Neural progenitor cell (in vitro differentiated cells): ENCODE results near the gene MRPL51. TPM values are rescaled to one million over a fixed set of nuclear protein-coding genes. Genes with fewer than 3 reads are reported as not detected.

Experiments
- DNase-seq: peaks from one replicate; pipeline ENCODE4 v3.0.0-alpha.2; 2016; ENCODE audit warnings: low spot score
- H2AFZ ChIP-seq: fragments of 200-600 bp; sonication (generic); replicated peaks from 2 replicates; pipeline ENCODE4 v1.6.1; 2016; ENCODE audit warnings: antibody characterized with exemption
- H3F3A ChIP-seq: fragments of 200-600 bp; sonication (generic); 2 replicates; pipeline ENCODE4 v1.6.1; 2016; ENCODE audit warnings: antibody characterized with exemption, low read depth
- H3K27ac ChIP-seq: fragments of 200-600 bp; sonication (generic); 2 replicates; pipeline ENCODE4 v1.5.1; 2016; ENCODE audit warnings: mild to moderate bottlenecking
- H3K27me3 ChIP-seq: fragments of 200-600 bp; sonication (generic); 2 replicates; pipeline ENCODE4 v1.6.1; 2016; ENCODE audit warnings: mild to moderate bottlenecking, moderate library complexity
- H3K36me3 ChIP-seq: fragments of 200-600 bp; sonication (generic); 2 replicates; pipeline ENCODE4 v1.5.1; 2016
- H3K4me1 ChIP-seq: fragments of 200-600 bp; sonication (generic); 2 replicates; pipeline ENCODE4 v1.6.1; 2016; ENCODE audit warnings: mixed run types
- H3K4me2 ChIP-seq: fragments of 200-600 bp; sonication (generic); 2 replicates; pipeline ENCODE4 v1.6.1; 2016
- H3K4me3 ChIP-seq: fragments of 200-600 bp; sonication (generic); 2 replicates; pipeline ENCODE4 v1.5.1; 2016
- H3K79me2 ChIP-seq: fragments of 200-600 bp; sonication (generic); 2 replicates; pipeline ENCODE4 v1.6.1; 2016; ENCODE audit warnings: low read depth
- H3K9ac ChIP-seq: fragments of 200-600 bp; sonication (generic); 2 replicates; pipeline ENCODE4 v1.6.1; 2016
- H3K9me3 ChIP-seq: fragments of 200-600 bp; sonication (generic); 2 replicates; pipeline ENCODE4 v1.5.1; 2016; ENCODE audit warnings: low read depth
- H4K20me1 ChIP-seq: fragments of 200-600 bp; sonication (generic); 2 replicates; pipeline ENCODE4 v1.6.1; 2016; ENCODE audit warnings: low read depth
- H3K27ac Mint-ChIP-seq: 3 replicates; pipeline ENCODE4 v1.8.0; 2021; ENCODE audit warnings: mixed read lengths
- H3K27me3 Mint-ChIP-seq: 2 replicates; pipeline ENCODE4 v1.8.0; 2022; ENCODE audit warnings: low read depth, mild to moderate bottlenecking, inconsistent platforms, moderate library complexity, mixed read lengths; ENCODE audit not compliant: insufficient read depth
- H3K36me3 Mint-ChIP-seq: 3 replicates; pipeline ENCODE4 v1.8.0; 2021; ENCODE audit warnings: mixed read lengths
- H3K4me1 Mint-ChIP-seq: 3 replicates; pipeline ENCODE4 v1.8.0; 2021; ENCODE audit warnings: mixed read lengths
- H3K4me3 Mint-ChIP-seq: 3 replicates; pipeline ENCODE4 v1.8.0; 2021; ENCODE audit warnings: mild to moderate bottlenecking, moderate library complexity, mixed read lengths
- H3K9me3 Mint-ChIP-seq: 3 replicates; pipeline ENCODE4 v1.8.0; 2020; ENCODE audit warnings: mixed read lengths
- CTCF ChIP-seq: fragments of 200-600 bp; sonication (generic); IDR thresholded peaks from 2 replicates; pipeline ENCODE4 v1.5.1; 2017; ENCODE audit warnings: antibody characterized with exemption, mild to moderate bottlenecking
- EZH2 ChIP-seq: fragments of 200-600 bp; sonication (generic); IDR thresholded peaks from 2 replicates; pipeline ENCODE4 v1.6.1; 2017; ENCODE audit warnings: antibody characterized with exemption, mild to moderate bottlenecking, moderate library complexity
- EZH2phosphoT487 ChIP-seq: fragments of 200-600 bp; sonication (generic); IDR thresholded peaks from 2 replicates; pipeline ENCODE4 v1.6.1; 2017; ENCODE audit warnings: antibody characterized with exemption
- total RNA-seq: library from RNA; depleted of rRNA; stranded (reverse); fragments of >200 nt; gene quantifications from 2 replicates; pipeline ENCODE4 v1.2.3, GENCODE V29; 2015; ENCODE audit warnings: low replicate concordance

The MRPL51 gene
- total RNA-seq, 1 donor from 2014 or later, result 143 TPM

- no peak overlapping the region for H3K4me2 ChIP-seq
- Mint-ChIP-seq H3K27ac (no peak overlapping the region), H3K4me3 (no peak overlapping the region), H3K27me3 (no peaks in the 10 kb centered on the region), H3K9me3 (no peaks in the 10 kb centered on the region), H3K4me1 (no peaks in the 10 kb centered on the region), H3K36me3 (peaks cover 51% of the 10 kb centered on the region)
- peaks cover 26% of the 10 kb centered on the region for H3K36me3 ChIP-seq
- H3K9me3 ChIP-seq, result no peaks in the 10 kb centered on the region
- H3K9ac ChIP-seq, result no peak overlapping the region
- no peaks in the 10 kb centered on the region for H4K20me1 ChIP-seq
- no peaks in the 10 kb centered on the region for H3K79me2 ChIP-seq
- no peaks in the 10 kb centered on the region for H3K27me3 ChIP-seq
- no peak overlapping the region for H3K27ac ChIP-seq
- H3F3A ChIP-seq, result no peaks in the 10 kb centered on the region
- H3K4me1 ChIP-seq, result no peaks in the 10 kb centered on the region
- DNase-seq, result no peak
- TF ChIP-seq CTCF, result no peak
- TF ChIP-seq EZH2phosphoT487, result no peak
- TF ChIP-seq EZH2, result no peak
- H2AFZ ChIP-seq, result no peak overlapping the region
- H3K4me3 ChIP-seq, result no peak overlapping the region
Measured at GRCh38 chr12:6523708-6524107, 30.6 kb upstream of the MRPL51 start.

GRCh38 chr12:6522193-6522592 is 29.1 kb upstream of the MRPL51 start:
- H3K36me3 Mint-ChIP-seq, result peaks cover 54% of the 10 kb centered on the region
- Histone ChIP-seq H3F3A (peaks cover 3% of the 10 kb centered on the region), H3K4me3 (no peak overlapping the region), H3K9me3 (no peaks in the 10 kb centered on the region), H3K27ac (no peak overlapping the region), H3K79me2 (no peaks in the 10 kb centered on the region), H3K4me1 (no peaks in the 10 kb centered on the region), H3K9ac (no peak overlapping the region), H3K27me3 (no peaks in the 10 kb centered on the region), H3K4me2 (no peak overlapping the region), H2AFZ (no peak overlapping the region), H4K20me1 (no peaks in the 10 kb centered on the region), H3K36me3 (peaks cover 29% of the 10 kb centered on the region)
- no peak for DNase-seq
- no peaks in the 10 kb centered on the region for H3K4me1 Mint-ChIP-seq
- H3K9me3 Mint-ChIP-seq, result no peaks in the 10 kb centered on the region
- TF ChIP-seq EZH2phosphoT487 (no peak), EZH2 (no peak), CTCF (no peak)
- H3K4me3 Mint-ChIP-seq, result no peak overlapping the region
- H3K27me3 Mint-ChIP-seq, result no peaks in the 10 kb centered on the region
- no peak overlapping the region for H3K27ac Mint-ChIP-seq

GRCh38 chr12:6520186-6520585 is 27.1 kb upstream of the MRPL51 start:
- no peak for TF ChIP-seq CTCF
- no peak for TF ChIP-seq EZH2phosphoT487
- TF ChIP-seq EZH2, result no peak
- Histone ChIP-seq H3K36me3 (peaks cover 37% of the 10 kb centered on the region), H3K9me3 (no peaks in the 10 kb centered on the region), H3K4me3 (no peak overlapping the region), H3K27ac (no peak overlapping the region), H4K20me1 (no peaks in the 10 kb centered on the region), H2AFZ (no peak overlapping the region), H3K4me2 (no peak overlapping the region), H3K9ac (no peak overlapping the region), H3K79me2 (no peaks in the 10 kb centered on the region), H3K4me1 (no peaks in the 10 kb centered on the region), H3F3A (peaks cover 9% of the 10 kb centered on the region), H3K27me3 (no peaks in the 10 kb centered on the region)
- Mint-ChIP-seq H3K36me3 (peaks cover 50% of the 10 kb centered on the region), H3K4me1 (no peaks in the 10 kb centered on the region), H3K27ac (no peak overlapping the region), H3K4me3 (no peak overlapping the region), H3K27me3 (no peaks in the 10 kb centered on the region), H3K9me3 (no peaks in the 10 kb centered on the region)
- no peak for DNase-seq
